Hindlimb muscle (tissue), 1 donor: ENCODE data around the gene ELOVL6. TPM values are rescaled to one million over a fixed set of nuclear protein-coding genes. Genes with fewer than 3 reads are reported as not detected.
"Not testable (repeated sequence)": the region's sequence is repeated elsewhere in the genome, so short reads cannot be mapped to it uniquely, and the experiment has no call there.

Experiments
- DNase-seq: peaks from one replicate; pipeline ENCODE4 v3.0.0-alpha.2; 2013
- polyA plus RNA-seq: library from polyadenylated mRNA; unstranded; fragments of 120-200 nt; gene quantifications from one replicate; pipeline ENCODE4 v1.2.1, GENCODE V29; 2013; ENCODE audit not compliant: insufficient read length

The ELOVL6 gene
- polyA plus RNA-seq, 1 donor, result 7.4 TPM

GRCh38 chr4:110073053-110073845, 125.2 kb downstream of the ELOVL6 start:
- no peak for DNase-seq

- DNase-seq, result no peak
Measured at GRCh38 chr4:110071466-110071865, 126.9 kb downstream of the ELOVL6 start.

- no peak for DNase-seq
Measured at GRCh38 chr4:110068248-110068647, 130.2 kb downstream of the ELOVL6 start.

GRCh38 chr4:110064934-110065333, 133.5 kb downstream of the ELOVL6 start:
- no peak for DNase-seq

GRCh38 chr4:110064295-110064694, 134.1 kb downstream of the ELOVL6 start:
- no peak for DNase-seq

- DNase-seq, result no peak
Measured at GRCh38 chr4:110062166-110062565, 136.2 kb downstream of the ELOVL6 start.

- DNase-seq, result no peak
Measured at GRCh38 chr4:110061076-110061475, 137.3 kb downstream of the ELOVL6 start.

- no peak for DNase-seq
Measured at GRCh38 chr4:110059556-110060191, 138.7 kb downstream of the ELOVL6 start.

GRCh38 chr4:110058677-110059076, 139.7 kb downstream of the ELOVL6 start:
- DNase-seq, result no peak

GRCh38 chr4:110055158-110055768, 143.2 kb downstream of the ELOVL6 start:
- DNase-seq, result no peak

- peak; percentile 43 for DNase-seq
Measured at GRCh38 chr4:110049951-110050925, 148.2 kb downstream of the ELOVL6 start.

- no peak for DNase-seq
Measured at GRCh38 chr4:110046588-110047049, 151.8 kb downstream of the ELOVL6 start.

GRCh38 chr4:110042545-110043517, 155.6 kb downstream of the ELOVL6 start:
- no peak for DNase-seq

GRCh38 chr4:110041735-110042134, 156.7 kb downstream of the ELOVL6 start:
- DNase-seq, result no peak

GRCh38 chr4:110039164-110039563, 159.3 kb downstream of the ELOVL6 start:
- not testable (repeated sequence) for DNase-seq

GRCh38 chr4:110034026-110034393, 164.4 kb downstream of the ELOVL6 start:
- no peak for DNase-seq

- no peak for DNase-seq
Measured at GRCh38 chr4:110033355-110034025, 164.9 kb downstream of the ELOVL6 start.

GRCh38 chr4:110032603-110033002, 165.8 kb downstream of the ELOVL6 start:
- no peak for DNase-seq

- DNase-seq, result no peak
Measured at GRCh38 chr4:110025718-110026117, 172.7 kb downstream of the ELOVL6 start.

- DNase-seq, result no peak
Measured at GRCh38 chr4:110025056-110025455, 173.4 kb downstream of the ELOVL6 start.

GRCh38 chr4:110022457-110022856, 176.0 kb downstream of the ELOVL6 start:
- DNase-seq, result no peak
